Measurements from ENCODE around the gene PCYOX1L.

The PCYOX1L gene

DNA sequence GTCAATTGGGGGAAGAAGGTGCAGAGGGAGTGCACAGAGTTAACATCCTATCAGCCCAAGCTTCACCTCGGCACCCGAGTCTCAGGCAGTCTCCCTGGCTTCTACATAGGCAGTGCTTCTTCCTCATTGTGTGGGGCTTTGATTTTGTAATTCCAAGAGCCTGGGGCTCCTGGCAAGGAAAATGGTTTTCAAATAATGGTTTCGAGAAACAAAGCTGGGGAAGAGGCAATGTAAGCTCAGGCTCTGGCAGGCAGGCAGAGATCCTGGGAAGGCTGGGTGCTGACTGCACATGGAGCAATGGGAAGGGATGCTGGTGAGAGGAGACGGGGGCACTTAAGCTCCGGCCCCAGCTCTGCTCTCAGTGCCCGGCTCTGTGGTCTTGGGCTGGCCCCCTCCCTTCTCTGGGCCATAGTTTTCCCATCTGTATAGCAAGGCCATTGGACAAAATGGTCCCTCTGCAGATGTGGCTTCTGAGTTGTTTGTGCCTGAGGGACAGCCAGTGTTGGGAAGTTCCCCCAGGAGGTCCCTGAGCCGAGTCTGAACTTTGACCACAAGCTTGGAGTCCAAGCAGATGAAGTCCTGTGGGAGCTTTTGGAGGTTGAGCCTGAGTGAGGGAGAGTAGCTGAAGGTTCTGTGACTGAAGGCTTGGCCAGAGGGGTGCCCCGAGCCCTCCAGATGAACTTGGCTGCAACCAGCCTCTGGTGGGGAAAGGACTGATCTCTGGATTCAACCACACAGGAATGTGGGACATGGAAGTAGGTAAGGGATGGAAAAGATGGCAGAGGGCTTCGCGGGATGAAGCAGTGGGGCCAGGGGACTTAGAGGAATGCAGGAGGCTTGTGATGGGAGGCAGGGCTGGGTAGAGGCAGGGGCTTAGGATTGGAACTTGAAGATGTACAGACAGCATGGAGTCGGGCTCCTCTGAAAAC is 49.7 kb downstream of the PCYOX1L start:
- no peak for DNase-seq (ENCODE audit: low read depth in 2 of 2)

GRCh38 chr5:149408252-149409099 is 50.6 kb downstream of the PCYOX1L start:
- no peak for DNase-seq (ENCODE audit: low read depth in 2 of 2)

- no peak for DNase-seq (ENCODE audit: low read depth in 2 of 2)
Measured at GRCh38 chr5:149409268-149409948, 51.6 kb downstream of the PCYOX1L start.

- no peak for DNase-seq (ENCODE audit: low read depth in 2 of 2)
Measured at GRCh38 chr5:149410071-149410470, 52.2 kb downstream of the PCYOX1L start.

- DNase-seq (ENCODE audit: low read depth in 2 of 2) = no peak
Measured at GRCh38 chr5:149410721-149411432, 53.0 kb downstream of the PCYOX1L start.

DNA sequence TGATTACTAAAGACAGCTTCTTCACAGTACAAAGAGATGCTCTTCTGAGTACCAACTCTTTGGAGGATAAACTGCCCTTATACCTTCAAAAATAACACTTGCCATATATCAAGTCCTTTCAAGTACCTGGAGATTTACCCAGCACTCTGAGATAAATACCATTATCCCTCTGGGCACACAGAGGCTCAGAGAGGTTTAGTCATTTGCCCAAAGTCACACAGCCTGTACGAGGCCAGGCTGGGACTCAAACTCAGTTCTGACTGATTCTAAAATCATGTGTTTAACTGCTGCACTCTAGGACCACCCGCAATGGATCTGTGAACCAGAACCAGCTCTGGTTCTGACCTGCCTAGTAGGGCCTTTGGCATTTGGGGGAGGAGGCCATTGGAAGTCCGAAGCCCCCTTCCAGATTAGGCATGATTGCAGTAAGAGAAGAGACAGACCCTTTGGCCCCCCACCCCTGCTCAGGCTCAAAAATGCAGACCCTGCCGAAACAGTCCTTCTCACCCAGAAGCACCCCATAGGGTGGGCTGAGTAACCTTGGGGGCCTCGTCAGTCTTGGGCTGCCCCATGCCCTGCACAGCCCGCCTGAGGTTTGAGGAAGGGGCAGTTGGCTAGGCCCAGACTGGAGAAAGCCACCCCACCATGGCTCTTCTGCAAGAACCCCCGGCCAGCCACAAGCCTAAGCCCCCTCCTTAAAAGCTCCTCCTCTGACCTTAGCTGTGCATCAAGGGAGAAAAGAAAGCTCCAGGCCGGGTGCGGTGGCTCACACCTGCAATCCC is 54.1 kb downstream of the PCYOX1L start:
- no peak for DNase-seq (ENCODE audit: low read depth in 2 of 2)

DNA sequence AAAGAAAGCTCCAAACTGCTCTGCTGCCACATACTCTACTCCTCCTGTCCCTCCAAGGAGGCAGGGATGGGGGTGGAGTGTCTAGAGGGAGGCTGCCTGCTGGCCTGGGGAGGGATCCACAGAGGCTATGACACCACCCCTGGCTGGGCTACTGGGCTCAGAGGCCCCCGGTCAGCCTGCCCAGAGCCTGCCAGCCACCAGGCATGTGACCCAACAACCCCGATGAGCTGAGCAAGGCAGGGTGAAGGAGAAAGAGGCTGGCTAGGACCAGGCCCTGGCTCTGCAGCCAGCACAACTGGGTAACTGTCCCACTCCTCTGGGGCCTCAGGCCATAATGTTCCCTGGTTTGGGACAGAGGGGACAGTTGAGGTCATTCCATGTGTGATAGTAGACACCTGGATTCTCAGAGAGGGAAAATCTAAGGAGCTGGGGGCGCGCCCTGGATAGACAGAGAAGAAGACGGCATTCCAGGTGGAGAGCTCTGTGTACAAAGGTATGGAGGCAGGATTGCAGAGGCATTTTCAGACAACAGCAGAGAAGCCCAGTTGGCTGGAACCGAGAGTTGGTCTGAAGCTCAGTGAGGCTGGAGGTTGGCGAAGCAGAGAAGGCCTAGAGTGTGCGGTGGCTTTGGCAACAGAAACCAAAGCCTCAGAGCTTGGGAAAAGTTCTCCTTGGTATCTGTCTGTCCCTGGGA is 55.1 kb downstream of the PCYOX1L start:
- no peak for DNase-seq (ENCODE audit: low read depth in 2 of 2)

- no peak for DNase-seq (ENCODE audit: low read depth in 2 of 2)
Measured at GRCh38 chr5:149413477-149414210, 55.8 kb downstream of the PCYOX1L start.

DNA sequence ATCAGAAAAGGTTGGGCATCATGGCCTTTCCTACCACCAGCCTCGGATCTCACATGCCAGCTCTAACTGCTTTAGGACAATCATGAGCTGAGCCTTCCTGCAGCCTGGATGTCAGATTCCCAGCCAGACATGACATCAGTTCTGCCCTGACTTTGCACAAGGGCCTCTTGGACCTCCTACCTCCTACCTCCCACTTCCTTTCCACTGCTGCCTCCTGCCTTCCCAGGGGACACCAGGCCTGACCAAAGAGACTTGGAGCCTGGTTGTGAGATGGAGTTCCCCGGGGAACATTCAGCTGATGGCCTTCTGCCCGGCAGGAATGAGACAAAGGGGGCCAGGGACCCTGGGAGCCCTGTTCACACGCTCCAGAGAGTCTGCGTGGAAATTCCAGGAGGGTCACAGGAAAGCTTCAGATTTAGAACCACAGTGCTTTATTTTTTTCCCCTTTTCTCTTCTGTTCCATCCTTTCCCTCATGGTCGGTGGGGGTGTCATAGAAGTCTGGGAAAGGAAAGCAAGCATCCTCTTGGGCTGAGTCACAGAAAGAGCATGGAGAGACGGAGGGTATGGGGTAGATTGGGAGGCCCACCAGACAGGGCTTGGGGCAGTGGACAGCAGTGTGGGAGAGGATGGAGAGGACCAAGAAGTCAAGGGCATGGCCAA is 56.7 kb downstream of the PCYOX1L start:
- DNase-seq (ENCODE audit: low read depth in 2 of 2) = no peak

DNA sequence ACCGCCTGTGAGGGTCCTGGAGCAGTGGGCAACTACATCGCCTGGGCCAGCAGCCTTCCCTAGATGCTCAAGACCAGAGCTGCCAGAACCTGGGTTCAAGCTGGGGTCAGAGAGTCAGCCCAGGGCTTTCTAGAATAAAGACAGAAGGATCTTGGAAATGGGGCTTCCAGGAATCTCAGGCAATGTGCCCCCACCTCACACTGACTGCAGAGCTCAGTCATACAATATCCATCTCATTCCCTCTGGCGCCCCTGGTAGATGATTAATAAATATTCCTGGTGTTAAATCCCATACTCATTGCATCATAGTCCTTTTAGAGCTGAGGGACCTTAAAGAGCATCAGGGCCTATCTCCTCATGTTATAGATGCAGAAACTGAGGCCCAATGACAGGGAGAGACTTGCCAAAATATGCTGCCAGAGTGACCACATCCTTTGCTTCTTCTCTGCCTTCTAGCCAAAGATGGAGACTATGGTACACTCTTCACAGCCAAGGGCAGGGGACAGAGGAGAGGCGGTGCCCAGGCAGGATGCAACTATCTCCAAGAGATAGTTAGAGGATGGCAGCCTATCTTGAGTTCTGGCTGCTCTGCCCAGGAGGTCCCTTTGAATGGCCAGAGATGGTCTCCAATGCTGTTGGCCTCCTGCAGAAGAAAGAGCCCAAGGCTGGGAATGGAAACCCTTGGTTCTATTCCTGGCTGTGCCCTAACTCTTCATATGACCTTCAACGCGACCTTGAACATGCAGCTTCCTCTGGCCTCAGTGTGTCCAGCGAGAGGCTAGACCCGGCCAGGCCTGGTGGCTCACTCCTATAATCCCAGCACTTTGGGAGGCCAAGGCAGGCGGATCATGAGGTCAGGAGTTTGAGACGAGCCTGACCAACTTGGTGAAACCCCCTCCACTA is 57.5 kb downstream of the PCYOX1L start:
- no peak for DNase-seq (ENCODE audit: low read depth in 2 of 2)

DNA sequence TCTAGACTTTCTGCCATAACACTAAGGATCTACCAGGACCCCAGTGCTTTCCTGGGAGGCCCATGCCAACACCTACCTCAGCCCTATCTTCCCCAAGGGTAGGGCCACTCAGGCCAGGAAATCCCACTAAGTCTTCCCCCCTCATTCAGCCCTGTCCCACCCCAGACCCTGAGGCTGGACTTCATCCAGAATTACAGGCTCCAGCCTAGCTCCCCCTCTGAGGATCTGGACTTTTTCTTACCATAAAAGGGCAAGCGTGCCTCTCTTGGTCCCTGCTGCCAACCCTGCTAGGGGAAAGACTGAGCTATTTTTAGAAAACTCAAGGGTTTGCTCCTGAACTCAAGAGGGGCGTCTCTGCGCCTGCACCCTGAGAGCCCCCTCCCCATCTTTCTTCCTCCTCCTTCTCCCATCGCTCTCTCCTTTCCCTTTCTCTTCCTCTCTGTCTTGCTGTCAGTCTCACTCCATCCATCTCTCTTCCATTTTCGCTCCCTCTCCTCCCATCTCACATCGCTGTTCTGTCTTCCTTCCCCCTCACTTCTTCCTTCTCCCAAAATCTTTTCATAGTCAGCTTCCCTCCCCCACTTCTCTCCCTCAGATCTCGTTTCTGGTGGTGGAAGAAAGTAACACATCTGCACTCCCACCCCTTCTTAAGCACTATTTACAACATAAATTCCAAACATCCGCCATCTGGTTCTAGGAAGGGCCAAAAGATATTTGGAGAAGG is 59.3 kb downstream of the PCYOX1L start:
- no peak for DNase-seq (ENCODE audit: low read depth in 2 of 2)

DNA sequence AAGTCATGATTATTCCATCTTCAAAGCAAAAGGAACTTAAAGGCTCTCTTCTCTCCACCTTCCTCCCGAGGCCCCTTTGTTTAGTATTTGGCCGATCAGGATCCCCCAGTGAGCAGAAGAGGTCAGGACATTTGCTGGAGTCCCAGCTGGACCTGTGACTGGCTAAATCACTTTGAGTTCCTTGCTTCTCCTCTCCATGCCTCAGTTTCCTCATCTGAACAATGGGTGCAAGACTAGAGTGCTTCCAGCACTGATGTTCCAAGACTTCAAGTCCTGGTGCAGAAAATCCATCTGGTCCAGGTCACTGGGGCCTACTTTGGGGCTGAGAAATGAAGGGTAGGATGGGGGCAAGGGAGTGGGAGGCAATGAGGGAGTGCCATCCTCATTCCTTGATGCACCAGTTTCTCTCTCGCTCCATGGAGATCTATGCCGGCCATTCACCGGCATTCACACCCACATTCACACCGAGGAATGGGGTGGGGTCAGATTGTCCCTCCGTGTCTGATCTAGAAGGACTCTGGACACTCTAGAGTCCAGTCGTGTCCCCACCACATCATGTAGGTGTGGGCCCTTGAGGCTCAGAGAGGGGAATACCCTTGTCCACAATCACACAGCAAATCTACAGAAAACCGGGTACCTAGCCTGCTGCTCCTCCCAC is 60.0 kb downstream of the PCYOX1L start:
- no peak for DNase-seq (ENCODE audit: low read depth in 2 of 2)

DNA sequence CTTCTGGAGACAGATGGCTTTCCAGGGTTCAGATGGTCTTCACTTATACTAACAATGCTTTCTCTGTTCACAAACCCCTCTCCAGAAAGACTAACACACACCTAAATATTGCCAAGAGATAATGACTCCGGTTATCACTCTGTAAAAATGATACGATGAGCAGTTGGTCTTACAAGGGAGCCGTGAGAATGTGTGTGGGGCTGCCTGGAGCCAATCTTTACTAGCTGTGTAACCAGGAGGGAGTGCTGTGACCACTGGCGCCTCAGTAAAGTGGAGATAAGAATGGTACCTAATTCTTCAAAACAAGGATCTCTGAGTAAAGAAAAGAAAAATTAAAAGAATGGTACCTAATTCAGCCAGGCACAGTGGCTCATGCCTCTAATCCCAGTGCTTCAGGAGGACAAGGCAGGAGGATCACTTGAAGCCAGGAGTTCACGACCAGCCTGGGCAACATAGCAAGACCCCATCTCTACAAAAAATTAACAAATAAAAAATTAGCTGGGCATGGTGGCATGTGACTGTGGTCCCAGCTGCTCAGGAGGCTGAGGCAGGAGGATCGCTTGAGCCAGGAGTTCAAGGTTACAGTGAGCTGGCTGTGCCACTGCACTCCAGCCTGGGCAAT is 61.2 kb downstream of the PCYOX1L start:
- no peak for DNase-seq (ENCODE audit: low read depth in 2 of 2)

Data from stimulated activated CD4-positive, alpha-beta T cell treated with anti-CD3 and anti-CD28 coated beads, Interleukin-1b, Interleukin-23, amount 100 ng/mL, for 1 hour (primary cell).